ENCODE results near the gene FOSB.

FOSB gene

DNA sequence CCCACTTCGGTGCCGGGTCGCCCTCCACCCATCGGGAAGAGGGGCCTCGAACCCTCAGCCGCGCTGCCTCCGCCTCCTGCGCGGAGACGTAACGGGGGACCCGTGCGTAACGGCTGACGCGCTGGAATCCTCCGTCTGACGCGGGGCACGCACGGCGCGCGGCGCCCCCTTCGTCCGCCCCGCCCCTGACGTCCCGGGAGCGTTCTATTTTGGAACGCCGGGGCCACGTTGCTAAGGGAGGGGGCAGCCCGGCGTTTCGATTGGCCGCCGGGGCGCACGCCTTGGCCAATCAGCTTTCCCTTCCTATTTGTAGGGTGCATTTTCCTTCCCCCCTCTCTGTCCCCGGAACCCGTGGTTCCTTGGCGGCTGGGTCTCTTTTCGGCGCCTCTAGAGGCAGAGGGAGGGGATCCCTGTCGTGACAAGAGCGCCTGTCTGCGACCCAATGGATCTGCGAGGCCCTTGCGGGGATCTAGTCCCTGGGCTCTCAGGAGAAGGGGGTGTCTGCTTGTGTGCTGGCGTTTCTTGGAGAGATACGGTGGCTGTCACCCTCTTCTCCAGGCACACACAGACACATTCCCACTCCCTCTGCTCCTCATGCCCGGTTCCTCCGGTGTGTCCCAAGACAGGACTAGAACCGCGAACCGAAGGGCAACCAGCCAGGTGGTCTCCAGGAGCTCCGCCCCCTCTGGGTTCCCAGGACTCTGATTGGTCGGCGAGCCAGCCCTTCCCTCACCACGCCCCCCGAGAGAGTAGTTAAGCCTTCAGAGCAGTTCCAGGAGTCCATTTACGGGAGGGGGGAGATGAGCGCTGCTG is 1.5 kb downstream of the FOSB start:
- peak; percentile 97 for DNase-seq

DNA sequence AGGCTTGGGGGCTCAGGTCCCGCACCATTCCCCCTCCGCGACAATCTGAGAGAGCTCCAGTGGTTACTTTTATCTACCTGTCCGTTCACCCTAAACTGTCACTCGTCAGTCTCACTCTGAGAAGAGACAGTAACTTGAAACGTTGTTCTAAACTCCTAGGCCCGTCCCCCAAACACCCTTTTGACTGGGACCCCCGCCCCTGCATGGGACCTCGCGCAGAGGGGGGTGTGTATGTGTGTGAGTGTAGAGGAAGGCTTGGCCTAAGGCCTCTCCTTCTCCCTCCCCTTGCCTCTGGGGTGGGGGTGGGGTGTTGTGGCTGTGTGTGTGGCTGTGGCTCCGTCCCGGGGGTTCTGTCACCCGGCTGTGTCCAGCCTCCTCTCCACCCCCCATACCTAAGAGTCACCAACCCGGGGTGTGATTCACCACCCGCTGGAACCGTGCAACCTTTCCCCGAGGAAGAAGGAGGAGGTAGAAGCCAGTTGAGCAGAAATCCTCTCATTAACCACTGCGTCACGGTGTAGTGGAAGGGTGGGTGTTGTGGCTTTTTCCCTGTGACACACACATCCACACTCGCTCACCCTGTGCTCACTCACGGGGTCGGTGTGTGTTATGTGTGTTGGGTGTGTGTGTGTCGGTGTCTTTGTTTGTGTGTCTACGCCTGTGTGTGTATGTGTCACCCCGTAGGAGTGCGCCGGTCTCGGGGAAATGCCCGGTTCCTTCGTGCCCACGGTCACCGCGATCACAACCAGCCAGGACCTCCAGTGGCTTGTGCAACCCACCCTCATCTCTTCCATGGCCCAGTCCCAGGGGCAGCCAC is 2.4 kb downstream of the FOSB start:
- DNase-seq, result no peak

- no peak for DNase-seq
Observed at GRCh38 chr19:45470762-45471081, 2.9 kb downstream of the FOSB start.

DNA sequence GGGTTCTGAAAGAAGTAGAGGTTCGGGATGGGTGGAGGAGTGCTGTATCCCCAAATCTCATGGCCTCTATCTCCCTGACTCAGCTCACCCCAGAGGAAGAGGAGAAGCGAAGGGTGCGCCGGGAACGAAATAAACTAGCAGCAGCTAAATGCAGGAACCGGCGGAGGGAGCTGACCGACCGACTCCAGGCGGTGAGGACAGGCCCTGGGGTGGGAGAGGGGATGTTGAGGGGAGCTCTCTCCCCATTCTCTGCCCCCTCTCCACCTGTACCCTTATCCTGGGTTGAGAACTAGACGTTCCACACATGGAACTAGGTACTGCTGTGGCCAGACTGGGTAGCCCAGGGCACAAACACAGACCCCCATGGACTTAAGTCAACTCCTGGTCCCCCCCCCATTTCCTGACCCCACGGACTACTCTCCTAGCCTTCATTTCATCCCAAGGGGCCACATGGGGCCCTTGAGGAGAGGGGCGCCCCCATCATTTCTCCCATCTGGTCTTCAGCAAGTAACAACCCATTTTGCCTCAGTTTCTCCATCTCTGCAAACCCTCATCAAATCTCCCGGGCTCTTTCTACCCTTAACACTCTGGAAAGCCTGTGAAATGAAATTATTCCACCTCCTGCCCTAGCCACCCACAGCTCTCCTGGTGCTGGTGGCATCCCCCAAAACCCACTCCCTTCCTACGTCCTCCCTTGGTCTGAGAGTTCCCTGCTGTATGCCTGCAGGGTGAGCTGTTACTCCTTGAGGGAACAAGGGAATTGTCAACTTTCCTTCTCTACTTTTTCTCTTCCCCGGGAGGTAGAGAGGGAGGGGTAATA is 3.5 kb downstream of the FOSB start:
- no peak for DNase-seq

DNA sequence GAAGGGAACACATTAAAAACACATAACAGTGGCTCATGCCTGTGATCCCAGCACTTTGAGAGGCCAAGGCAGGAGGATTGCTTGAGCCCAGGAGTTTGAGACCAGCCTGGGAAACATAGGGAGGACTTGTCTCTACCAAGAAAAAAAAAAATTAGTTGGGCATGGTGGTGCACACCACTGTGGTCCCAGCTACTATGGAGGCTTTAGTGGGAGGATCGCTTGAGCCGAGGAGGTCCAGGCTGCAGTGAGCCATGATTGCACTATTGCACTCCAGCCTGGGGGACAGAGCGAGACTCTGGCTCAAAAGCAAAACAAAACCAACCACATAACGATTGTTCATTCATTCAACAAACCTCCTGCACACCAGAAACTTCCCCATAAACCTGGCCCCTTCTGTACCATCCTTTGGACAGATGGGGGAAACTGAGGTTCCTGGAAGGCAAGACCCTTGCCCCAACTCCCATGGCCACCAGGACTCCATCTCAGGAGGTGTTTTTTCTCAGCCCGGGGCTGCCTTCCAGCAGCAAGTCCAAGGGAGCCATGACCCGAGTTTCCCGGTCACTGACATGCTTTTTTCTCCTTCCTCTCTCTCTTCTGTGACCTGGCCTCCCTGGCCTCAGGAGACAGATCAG is 4.3 kb downstream of the FOSB start:
- no peak for DNase-seq

DNA sequence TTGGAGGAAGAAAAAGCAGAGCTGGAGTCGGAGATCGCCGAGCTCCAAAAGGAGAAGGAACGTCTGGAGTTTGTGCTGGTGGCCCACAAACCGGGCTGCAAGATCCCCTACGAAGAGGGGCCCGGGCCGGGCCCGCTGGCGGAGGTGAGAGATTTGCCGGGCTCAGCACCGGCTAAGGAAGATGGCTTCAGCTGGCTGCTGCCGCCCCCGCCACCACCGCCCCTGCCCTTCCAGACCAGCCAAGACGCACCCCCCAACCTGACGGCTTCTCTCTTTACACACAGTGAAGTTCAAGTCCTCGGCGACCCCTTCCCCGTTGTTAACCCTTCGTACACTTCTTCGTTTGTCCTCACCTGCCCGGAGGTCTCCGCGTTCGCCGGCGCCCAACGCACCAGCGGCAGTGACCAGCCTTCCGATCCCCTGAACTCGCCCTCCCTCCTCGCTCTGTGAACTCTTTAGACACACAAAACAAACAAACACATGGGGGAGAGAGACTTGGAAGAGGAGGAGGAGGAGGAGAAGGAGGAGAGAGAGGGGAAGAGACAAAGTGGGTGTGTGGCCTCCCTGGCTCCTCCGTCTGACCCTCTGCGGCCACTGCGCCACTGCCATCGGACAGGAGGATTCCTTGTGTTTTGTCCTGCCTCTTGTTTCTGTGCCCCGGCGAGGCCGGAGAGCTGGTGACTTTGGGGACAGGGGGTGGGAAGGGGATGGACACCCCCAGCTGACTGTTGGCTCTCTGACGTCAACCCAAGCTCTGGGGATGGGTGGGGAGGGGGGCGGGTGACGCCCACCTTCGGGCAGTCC is 5.0 kb downstream of the FOSB start:
- DNase-seq, result no peak

DNA sequence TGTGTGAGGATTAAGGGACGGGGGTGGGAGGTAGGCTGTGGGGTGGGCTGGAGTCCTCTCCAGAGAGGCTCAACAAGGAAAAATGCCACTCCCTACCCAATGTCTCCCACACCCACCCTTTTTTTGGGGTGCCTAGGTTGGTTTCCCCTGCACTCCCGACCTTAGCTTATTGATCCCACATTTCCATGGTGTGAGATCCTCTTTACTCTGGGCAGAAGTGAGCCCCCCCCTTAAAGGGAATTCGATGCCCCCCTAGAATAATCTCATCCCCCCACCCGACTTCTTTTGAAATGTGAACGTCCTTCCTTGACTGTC is 5.5 kb downstream of the FOSB start:
- no peak for DNase-seq

- DNase-seq, result no peak
Observed at GRCh38 chr19:45473682-45474605, 6.1 kb downstream of the FOSB start.

GRCh38 chr19:45474606-45475521 is 7.1 kb downstream of the FOSB start:
- no peak for DNase-seq

DNA sequence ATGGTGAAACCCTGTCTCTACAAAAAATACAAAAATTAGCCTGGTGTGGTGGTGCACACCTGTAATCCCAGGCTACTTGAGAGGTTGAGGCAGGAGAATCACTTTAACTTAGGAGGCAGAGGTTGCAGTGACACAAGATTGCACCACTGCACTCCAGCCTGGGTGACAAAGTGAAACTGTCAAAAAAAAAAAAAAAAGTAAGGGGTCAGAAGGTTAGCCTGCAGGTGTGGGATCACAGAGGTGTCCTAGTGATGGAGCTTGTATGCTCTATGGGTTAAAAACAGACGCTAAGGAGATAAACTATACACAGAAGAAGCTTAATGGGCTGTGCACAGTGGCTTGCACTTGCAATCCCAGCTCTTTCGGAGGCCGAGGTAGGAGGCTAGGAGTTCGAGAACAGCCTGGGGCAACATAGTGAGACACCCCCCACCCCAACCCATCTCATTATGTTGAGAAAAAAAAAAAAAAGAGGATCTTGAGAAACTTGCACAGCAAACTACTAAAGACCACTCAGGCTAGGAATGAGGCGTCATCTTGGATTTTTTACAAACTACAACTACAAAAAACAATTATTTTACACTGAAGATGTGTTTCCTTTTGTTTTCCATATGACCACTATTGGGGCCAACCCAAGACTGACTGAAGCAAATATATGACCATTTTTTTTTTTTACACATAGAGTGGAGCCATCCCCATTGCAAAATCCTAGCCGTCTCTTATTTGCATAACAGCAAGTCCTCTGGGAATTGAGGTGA is 7.9 kb downstream of the FOSB start:
- DNase-seq, result no peak

DNA sequence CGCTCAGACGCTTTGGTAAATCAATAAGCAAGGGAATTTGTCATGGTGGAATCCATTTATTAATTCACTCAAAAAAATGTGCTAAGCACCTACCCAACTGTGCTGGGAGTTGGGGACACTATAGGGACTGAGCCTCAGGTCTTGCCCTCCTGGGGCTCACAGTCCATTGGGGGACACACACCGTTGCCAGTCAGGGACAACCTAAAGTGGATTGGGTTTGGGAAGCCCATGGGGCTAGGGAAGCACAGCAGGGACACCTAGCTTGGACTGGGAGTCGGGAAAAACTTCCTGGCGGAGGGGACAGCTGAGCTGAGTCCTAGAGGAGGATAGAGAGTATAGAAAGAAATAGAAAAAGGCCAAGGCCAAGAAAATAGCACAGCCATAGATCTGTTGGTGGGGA is 8.5 kb downstream of the FOSB start:
- DNase-seq, result no peak

DNA sequence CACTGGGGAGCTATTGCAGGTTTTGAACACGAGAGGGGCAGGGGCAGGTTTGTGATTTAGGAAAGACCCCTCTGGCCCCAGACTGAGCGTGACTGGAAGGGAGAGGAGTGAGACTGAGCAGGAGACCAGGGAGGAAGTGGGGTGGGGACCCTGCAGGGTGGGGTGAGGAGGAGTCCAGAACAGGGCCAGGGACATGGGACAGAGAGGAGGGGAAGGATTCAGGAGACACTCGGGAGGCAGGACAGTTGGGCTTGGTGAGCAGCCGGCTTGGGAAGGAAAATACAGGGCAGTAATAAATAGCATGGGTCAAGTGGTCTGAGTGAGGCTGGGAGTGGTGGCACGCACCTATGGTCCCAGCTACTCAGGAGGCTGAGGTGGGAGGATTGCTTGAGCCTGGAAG is 9.4 kb downstream of the FOSB start:
- no peak for DNase-seq

DNA sequence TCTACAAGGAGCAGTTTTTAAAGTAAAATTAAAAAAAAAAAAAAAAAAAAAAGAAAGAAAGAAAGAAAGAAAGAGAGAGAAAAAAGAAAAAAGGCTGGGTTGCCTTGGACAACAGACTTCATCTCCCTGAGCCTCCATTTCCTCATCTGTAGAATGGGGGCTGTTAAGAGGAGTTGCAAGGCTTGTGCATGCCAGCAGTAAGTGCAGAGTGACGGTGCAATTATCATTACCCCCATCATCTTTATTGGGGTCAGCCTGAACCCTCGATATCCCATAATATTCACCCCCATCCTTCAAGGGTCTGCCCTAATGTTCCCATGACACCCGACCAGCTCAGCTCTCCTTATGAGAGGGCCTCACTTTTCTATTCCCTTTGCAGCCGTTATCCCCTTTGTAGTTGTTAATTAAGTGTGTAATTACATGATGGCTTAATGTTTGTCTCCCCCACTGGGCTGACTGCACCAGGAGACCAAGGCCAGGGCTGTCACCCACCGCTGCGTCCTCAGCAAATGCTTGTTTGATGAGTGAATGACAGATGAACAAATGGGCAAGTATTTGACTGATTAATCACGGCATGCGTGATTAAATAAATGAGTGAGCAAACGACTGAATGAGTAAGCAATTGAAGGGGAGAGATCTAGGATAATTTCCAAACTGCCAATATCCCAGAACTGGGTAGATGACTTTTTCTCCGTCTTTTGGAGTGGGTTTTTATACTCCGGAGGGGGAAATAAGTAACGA is 10.1 kb downstream of the FOSB start:
- DNase-seq, result no peak

DNA sequence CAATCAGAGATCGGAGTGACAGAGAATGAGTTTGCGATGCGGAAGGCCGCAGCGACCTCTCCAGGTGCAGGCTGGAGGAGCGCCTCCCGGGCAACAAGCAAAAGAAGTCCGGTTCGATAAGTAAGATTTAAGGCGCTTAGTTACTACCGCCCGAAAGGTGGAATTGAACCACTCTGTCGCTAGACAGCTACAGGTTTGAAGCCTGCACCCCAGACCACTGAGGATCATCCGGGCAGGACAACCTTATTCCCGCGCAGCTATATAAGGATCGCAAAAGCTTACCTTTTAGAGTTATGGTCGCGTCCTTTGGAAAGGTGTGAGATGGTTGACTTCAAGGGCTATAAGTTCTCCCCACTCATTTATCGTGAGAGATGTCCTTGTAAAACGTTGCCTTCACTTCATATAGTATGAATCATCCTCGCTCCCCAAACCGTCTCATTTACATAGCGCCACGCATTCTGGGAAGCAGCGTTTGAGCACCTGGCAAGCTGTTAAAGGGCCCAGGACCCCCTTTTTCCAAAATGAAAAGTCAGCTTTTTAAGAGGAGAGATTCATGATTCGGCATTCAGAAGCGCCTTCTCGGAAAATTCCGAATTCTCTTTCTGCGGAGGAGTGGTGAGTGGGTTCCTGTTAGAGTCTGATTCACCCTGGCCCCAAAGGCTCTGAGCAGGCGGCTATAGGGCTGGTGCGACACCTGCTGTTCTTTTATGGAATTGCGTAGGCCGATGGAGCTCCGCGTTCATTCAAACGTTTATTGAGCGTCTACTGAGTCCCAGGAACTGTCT is 10.8 kb downstream of the FOSB start:
- peak; percentile 94 for DNase-seq

DNA sequence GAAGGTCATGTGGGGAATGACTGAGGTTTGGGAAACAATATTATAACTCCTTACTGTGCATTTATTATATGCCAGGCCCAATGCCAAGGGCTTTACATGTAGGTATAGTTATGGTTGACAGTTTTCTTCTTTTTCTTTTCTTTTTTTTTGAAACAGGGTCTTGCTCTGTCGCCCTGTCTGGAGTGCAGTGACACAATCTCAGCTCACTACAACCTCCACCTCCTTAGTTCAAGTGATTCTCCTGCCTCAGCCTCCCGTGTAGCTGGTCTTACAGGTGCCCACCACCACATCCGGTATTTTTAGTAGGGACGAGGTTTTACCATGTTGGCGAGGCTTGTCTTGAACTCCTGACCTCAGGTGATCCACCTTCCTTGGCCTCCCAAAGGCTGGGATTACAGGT is 15.2 kb downstream of the FOSB start:
- DNase-seq, result no peak

GRCh38 chr19:45484273-45484945 is 16.6 kb downstream of the FOSB start:
- DNase-seq, result no peak

Data from activated CD4-positive, alpha-beta T cell treated with anti-CD3 and anti-CD28 coated beads, Interleukin-2, amount 50 U/mL, for 16 hours (primary cell).